Anterior cingulate cortex (tissue), 58 donors: ENCODE measurements around the gene TMEM198.
A peak's percentile ranks its signal among the peaks of the same experiment; 100 is the strongest.

Source experiments
- DNase-seq, 58 donors: peaks; one replicate each; lab custom pipeline; 2025; lab: John Stamatoyannopoulos, UW

TMEM198 gene

GRCh38 chr2:219523031-219523671, 20.7 kb upstream of the TMEM198 start:
- DNase-seq: no peak

- no peak for DNase-seq
Measured at GRCh38 chr2:219524817-219525216, 19.0 kb upstream of the TMEM198 start.

GRCh38 chr2:219525533-219526232, 18.1 kb upstream of the TMEM198 start:
- DNase-seq: no peak

GRCh38 chr2:219526320-219527075, 17.3 kb upstream of the TMEM198 start:
- DNase-seq: no peak

GRCh38 chr2:219527076-219527394, 16.8 kb upstream of the TMEM198 start:
- peak in 4 of 58 donors; percentile 17 to 44 (median 32) for DNase-seq

GRCh38 chr2:219527472-219527871, 16.4 kb upstream of the TMEM198 start:
- no peak for DNase-seq

GRCh38 chr2:219530048-219530963, 13.5 kb upstream of the TMEM198 start:
- peak in 56 of 58 donors; percentile 43 to 94 (median 79) for DNase-seq

- no peak for DNase-seq
Measured at GRCh38 chr2:219531639-219532377, 12.0 kb upstream of the TMEM198 start.

- DNase-seq: no peak
Measured at GRCh38 chr2:219532378-219532649, 11.5 kb upstream of the TMEM198 start.

- DNase-seq: no peak
Measured at GRCh38 chr2:219533930-219534661, 9.7 kb upstream of the TMEM198 start.

- no peak for DNase-seq
Measured at GRCh38 chr2:219536425-219536824, 7.4 kb upstream of the TMEM198 start.

- DNase-seq: no peak
Measured at GRCh38 chr2:219536967-219537366, 6.9 kb upstream of the TMEM198 start.

- DNase-seq: peak in 2 of 58 donors; percentile 37 to 42
Measured at GRCh38 chr2:219537657-219538488, 6.0 kb upstream of the TMEM198 start.

- DNase-seq: peak in 12 of 58 donors; percentile 20 to 54 (median 32)
Measured at GRCh38 chr2:219538504-219538951, 5.3 kb upstream of the TMEM198 start.

- DNase-seq: peak in 1 of 58 donors; percentile 20
Measured at GRCh38 chr2:219538956-219539788, 4.7 kb upstream of the TMEM198 start.

GRCh38 chr2:219539926-219540678, 3.7 kb upstream of the TMEM198 start:
- DNase-seq: no peak
